GM12878 (cell line): ENCODE results near the gene IFI27L1.

ENCODE experiments used
- JUND ChIP-seq: IDR thresholded peaks from 2 replicates; pipeline ENCODE4 v1.6.1; 2012; ENCODE audit warnings: low read depth, mild to moderate bottlenecking, low read length, improper control_type of control experiment, moderate library complexity
- KAT2A ChIP-seq: conservative IDR thresholded peaks from 2 replicates; pipeline ENCODE4 v1.6.1; 2011; ENCODE audit warnings: low read depth, low read length; ENCODE audit not compliant: control insufficient read depth
- NR2C1 ChIP-seq: fragments of 450-650 bp; IDR thresholded peaks from 2 replicates; pipeline ENCODE4 v1.6.1; 2017; ENCODE audit warnings: antibody characterized with exemption, mild to moderate bottlenecking, moderate library complexity
- NRF1 ChIP-seq: conservative IDR thresholded peaks from 2 replicates; pipeline ENCODE4 v1.6.1; 2011; ENCODE audit warnings: mild to moderate bottlenecking, low read depth, low read length, improper control_type of control experiment
- POLR2A ChIP-seq: IDR thresholded peaks from 2 replicates; pipeline ENCODE4 v1.6.1; 2011; ENCODE audit warnings: low read depth, mild to moderate bottlenecking, low read length
- ZNF274 ChIP-seq: IDR thresholded peaks from one replicate; pipeline ENCODE4 v1.8.0; 2011; ENCODE audit not compliant: insufficient read length, insufficient read depth

DNA sequence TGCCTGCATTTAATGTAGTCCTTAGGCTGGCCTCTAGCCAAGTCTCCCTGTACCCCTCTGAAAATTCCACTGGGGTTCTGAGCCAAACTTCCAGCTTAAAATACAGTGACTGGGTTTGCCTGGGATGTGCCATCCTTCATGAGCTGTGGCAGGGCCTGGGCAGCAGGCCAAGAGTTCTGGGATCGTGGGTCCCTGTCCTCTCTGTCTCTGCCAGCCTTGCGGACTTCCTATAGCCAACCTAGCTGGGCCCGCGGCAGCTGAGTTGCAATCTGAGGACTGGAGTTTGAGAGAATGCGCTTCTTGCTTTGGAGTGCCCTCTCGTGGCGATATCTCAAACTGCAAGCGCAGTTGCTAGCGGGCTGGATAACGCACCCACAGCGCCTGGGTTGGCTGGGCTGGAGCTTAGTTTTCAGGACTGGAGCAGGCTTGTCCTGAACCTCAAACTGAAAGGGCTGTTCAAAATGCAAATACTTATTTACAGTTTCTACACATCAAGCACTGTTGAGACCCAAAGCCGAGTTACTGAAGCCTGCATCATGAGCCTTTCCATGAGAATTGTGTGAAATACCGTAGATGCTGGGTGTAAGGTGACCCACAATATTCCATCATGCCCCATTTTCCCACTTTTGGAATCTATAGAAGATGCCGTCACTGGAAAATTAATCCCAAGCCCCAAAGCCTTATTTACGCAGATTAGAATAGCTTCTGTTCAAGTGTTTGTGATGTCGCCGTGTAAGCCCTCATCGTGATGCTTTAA, 55.6 kb downstream of the IFI27L1 start:
- TF ChIP-seq NRF1, result no peak
- no peak for TF ChIP-seq POLR2A
- no peak for TF ChIP-seq KAT2A
- no peak for TF ChIP-seq ZNF274
- no peak for TF ChIP-seq JUND
- no peak for TF ChIP-seq NR2C1
